ENCODE results near the gene AANAT. TPM values are rescaled to one million over a fixed set of nuclear protein-coding genes. Genes with fewer than 3 reads are reported as not detected.

The AANAT gene
- total RNA-seq, 6 experiments from 2014 or later: not detected

DNA sequence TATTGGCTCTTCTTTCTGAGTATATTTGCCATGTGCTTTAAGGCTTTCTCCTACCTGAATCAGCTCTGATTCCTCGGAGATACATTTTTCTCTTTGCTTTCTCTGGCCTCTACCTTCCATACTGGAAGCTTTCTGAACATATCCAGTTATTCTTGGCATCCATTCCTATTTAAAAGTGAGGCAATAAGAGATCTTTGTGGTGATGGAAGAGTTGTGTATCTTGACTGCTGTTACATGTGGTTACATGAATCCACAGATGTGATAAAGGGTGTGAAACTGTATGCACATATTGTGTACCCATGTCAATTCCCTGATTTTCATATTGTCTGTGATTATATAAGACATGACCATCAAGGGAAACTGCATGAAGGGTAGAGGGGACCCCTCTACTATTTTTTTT, 38.9 kb upstream of the AANAT start:
- peaks cover 0 to 11% (median 0%) of the 10 kb centered on the region in 4 donors for H3K4me1 ChIP-seq
- DNase-seq (no peak), ATAC-seq (no peak)
- H3K27me3 ChIP-seq: no peaks in the 10 kb centered on the region
- no peak overlapping the region for H3K27ac ChIP-seq
- no peaks in the 10 kb centered on the region for H3K9me3 ChIP-seq
- TF ChIP-seq, protein P1, sequence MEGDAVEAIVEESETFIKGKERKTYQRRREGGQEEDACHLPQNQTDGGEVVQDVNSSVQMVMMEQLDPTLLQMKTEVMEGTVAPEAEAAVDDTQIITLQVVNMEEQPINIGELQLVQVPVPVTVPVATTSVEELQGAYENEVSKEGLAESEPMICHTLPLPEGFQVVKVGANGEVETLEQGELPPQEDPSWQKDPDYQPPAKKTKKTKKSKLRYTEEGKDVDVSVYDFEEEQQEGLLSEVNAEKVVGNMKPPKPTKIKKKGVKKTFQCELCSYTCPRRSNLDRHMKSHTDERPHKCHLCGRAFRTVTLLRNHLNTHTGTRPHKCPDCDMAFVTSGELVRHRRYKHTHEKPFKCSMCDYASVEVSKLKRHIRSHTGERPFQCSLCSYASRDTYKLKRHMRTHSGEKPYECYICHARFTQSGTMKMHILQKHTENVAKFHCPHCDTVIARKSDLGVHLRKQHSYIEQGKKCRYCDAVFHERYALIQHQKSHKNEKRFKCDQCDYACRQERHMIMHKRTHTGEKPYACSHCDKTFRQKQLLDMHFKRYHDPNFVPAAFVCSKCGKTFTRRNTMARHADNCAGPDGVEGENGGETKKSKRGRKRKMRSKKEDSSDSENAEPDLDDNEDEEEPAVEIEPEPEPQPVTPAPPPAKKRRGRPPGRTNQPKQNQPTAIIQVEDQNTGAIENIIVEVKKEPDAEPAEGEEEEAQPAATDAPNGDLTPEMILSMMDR (IDR thresholded peaks at IDR 0.05): no peak
- no peak for TF ChIP-seq POLR2A (IDR thresholded peaks at IDR 0.05)
- H3K4me3 ChIP-seq: no peak overlapping the region
- 90% methylated on average over 1 of the region's 1 CpG for WGBS (ENCODE audit: insufficient coverage, low coverage, low lambda C conversion rate, missing lambda C conversion rate)
- intact Hi-C loops (cut with DNase I): no loop called here
- H3K36me3 ChIP-seq: no peaks in the 10 kb centered on the region

DNA sequence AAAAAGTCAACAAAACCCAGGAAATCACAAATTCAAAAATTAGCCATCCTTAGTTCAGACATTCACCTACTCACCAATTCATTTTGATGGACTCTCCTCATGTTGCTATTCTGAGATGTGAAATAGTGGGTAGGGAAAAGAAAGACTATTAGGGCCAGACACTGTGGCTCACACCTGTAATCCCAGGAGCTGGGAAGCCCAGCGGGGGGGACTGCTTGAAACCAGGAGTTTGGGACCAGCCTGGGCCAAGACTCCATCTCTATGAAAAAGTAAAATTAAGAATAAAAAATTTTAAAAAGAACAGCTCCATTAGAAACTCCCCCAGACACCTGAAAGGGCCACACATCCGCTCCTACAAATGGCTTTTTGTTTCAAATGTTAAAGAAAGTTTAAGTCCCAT, 35.9 kb upstream of the AANAT start:
- Histone ChIP-seq H3K36me3 (no peaks in the 10 kb centered on the region), H3K4me3 (no peak overlapping the region), H3K4me1 (peaks cover 0 to 11% (median 0%) of the 10 kb centered on the region in 4 donors), H3K27me3 (no peaks in the 10 kb centered on the region), H3K27ac (no peak overlapping the region), H3K9me3 (no peaks in the 10 kb centered on the region)
- no peak for DNase-seq
- no peak for TF ChIP-seq POLR2A (IDR thresholded peaks at IDR 0.05)
- TF ChIP-seq, protein P1 (IDR thresholded peaks at IDR 0.05): no peak
- no peak for ATAC-seq
- intact Hi-C loops (cut with DNase I): no loop called here
- WGBS (ENCODE audit: insufficient coverage, low coverage, low lambda C conversion rate, missing lambda C conversion rate): 100% methylated on average over 1 of the region's 2 CpGs

DNA sequence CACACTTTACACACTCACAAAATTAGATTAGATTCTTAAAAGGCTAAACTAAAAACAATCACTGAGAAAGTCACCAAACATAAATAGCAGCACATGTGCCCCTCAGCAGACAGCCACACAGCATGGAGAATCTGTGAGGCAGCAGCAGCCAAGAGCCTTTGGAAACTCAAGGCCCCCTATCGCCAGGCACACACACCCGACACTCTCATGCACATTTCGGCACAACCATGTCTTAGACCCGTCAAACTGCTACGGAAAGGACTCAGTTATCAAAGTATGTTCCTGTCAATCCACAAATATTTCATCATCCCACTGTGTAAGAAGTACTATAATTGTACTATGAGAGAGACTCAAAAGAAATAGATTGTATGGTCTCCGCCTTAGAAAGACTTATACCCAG, 35.4 kb upstream of the AANAT start:
- ATAC-seq (no peak), DNase-seq (no peak)
- Histone ChIP-seq H3K36me3 (no peaks in the 10 kb centered on the region), H3K9me3 (no peaks in the 10 kb centered on the region), H3K27me3 (no peaks in the 10 kb centered on the region), H3K27ac (no peak overlapping the region), H3K4me1 (peaks cover 0 to 11% (median 0%) of the 10 kb centered on the region in 4 donors), H3K4me3 (no peak overlapping the region)
- 100% methylated on average over 2 of the region's 6 CpGs for WGBS (ENCODE audit: insufficient coverage, low coverage, low lambda C conversion rate, missing lambda C conversion rate)
- intact Hi-C loops (cut with DNase I): no loop called here
- TF ChIP-seq, protein P1 (IDR thresholded peaks at IDR 0.05): no peak
- no peak for TF ChIP-seq POLR2A (IDR thresholded peaks at IDR 0.05)

- no peaks in the 10 kb centered on the region for H3K9me3 ChIP-seq
- no peak for TF ChIP-seq POLR2A (IDR thresholded peaks at IDR 0.05)
- TF ChIP-seq, protein P1 (IDR thresholded peaks at IDR 0.05): peak; percentile 10 to 21 (median 12)
- H3K27ac ChIP-seq: no peak overlapping the region
- no peak for DNase-seq
- no peak overlapping the region for H3K4me3 ChIP-seq
- H3K27me3 ChIP-seq: no peaks in the 10 kb centered on the region
- no peaks in the 10 kb centered on the region for H3K36me3 ChIP-seq
- no peak for ATAC-seq
- 82% methylated on average over 3 of the region's 3 CpGs for WGBS (ENCODE audit: insufficient coverage, low coverage, low lambda C conversion rate, missing lambda C conversion rate)
- intact Hi-C loops (cut with DNase I): no loop called here
- peaks cover 0 to 12% (median 0%) of the 10 kb centered on the region in 4 donors for H3K4me1 ChIP-seq
These were observed 34.6 kb upstream of the AANAT start for GRCh38 chr17:76432712-76433336.

All from right lobe of liver (tissue), 6 donors.